A673 (cell line): ENCODE data around the gene SCAI. TPM values are rescaled to one million over a fixed set of nuclear protein-coding genes. Genes with fewer than 3 reads are reported as not detected.

ENCODE experiments used
- BruUV-seq: library from RNA; stranded (reverse); fragments of 400-500 nt; replicated peaks from 2 replicates; lab custom pipeline; 2021; lab: Mats Ljungman, UMichigan
- CTCF ChIA-PET: fragments of 300-600 bp; sonication (Branson Sonifier 250); formaldehyde crosslinking; loops from one replicate; lab custom pipeline; 2022; ENCODE audit warnings: antibody characterized with exemption; lab: Charles Lee
- POLR2A ChIA-PET: fragments of 300-600 bp; sonication (Branson Sonifier 250); formaldehyde crosslinking; loops from one replicate; lab custom pipeline; 2022; ENCODE audit warnings: antibody characterized with exemption; ENCODE audit not compliant: low non-redundant PET; lab: Charles Lee
- DNase-seq: peaks from one replicate; pipeline ENCODE4 v3.0.0-alpha.2; 2015; ENCODE audit warnings: low spot score
- H3K27ac ChIP-seq: fragments of 200-600 bp; sonication (generic); 2 replicates; pipeline ENCODE4 v1.5.1; 2016; ENCODE audit warnings: mixed run types, low read depth, mild to moderate bottlenecking, mixed read lengths, antibody characterized with exemption, low read length; ENCODE audit not compliant: poor library complexity, severe bottlenecking
- H3K27me3 ChIP-seq: fragments of 200-600 bp; sonication (generic); replicated peaks from 2 replicates; pipeline ENCODE4 v1.6.1; 2017; ENCODE audit warnings: mixed run types, low read depth, mild to moderate bottlenecking, mixed read lengths, antibody characterized with exemption, low read length; ENCODE audit not compliant: insufficient read depth, poor library complexity
- H3K36me3 ChIP-seq: fragments of 200-600 bp; sonication (generic); 2 replicates; pipeline ENCODE4 v1.6.1; 2016; ENCODE audit warnings: mixed run types, mild to moderate bottlenecking, mixed read lengths, antibody characterized with exemption, low read length; ENCODE audit not compliant: insufficient read depth, poor library complexity, severe bottlenecking
- H3K4me1 ChIP-seq: fragments of 200-600 bp; sonication (generic); 2 replicates; pipeline ENCODE4 v1.6.1; 2017; ENCODE audit warnings: mixed run types, mild to moderate bottlenecking, mixed read lengths, antibody characterized with exemption, low read length; ENCODE audit not compliant: insufficient read depth, poor library complexity, severe bottlenecking
- H3K4me3 ChIP-seq: fragments of 200-600 bp; sonication (generic); 2 replicates; pipeline ENCODE4 v1.5.1; 2016; ENCODE audit warnings: low read depth, mixed run types, mild to moderate bottlenecking, mixed read lengths, low read length; ENCODE audit not compliant: poor library complexity, severe bottlenecking
- H3K9me3 ChIP-seq: fragments of 200-600 bp; sonication (generic); 2 replicates; pipeline ENCODE4 v1.6.1; 2016; ENCODE audit warnings: mixed run types, low read depth, mild to moderate bottlenecking, mixed read lengths, antibody characterized with exemption, low read length; ENCODE audit not compliant: poor library complexity, severe bottlenecking
- EZH2 ChIP-seq: fragments of 200-600 bp; sonication (generic); IDR thresholded peaks from 2 replicates; pipeline ENCODE4 v1.6.1; 2017; ENCODE audit warnings: borderline replicate concordance, low read depth, mild to moderate bottlenecking, mixed read lengths, antibody characterized with exemption, low read length; ENCODE audit not compliant: poor library complexity, severe bottlenecking
- intact Hi-C: fragments of 100-400 bp; cut with micrococcal nuclease; formaldehyde crosslinking; loops from one replicate; pipeline ENCODE4 v1.10.0; 2022; ENCODE audit not compliant: unreplicated experiment
- total RNA-seq: library from RNA; stranded (reverse); gene quantifications from 2 replicates; pipeline ENCODE4 v1.2.3, GENCODE V29; 2021
- TF ChIP-seq, protein P1 (sequence below): fragments of 300-800, 200-600 bp; sonication (generic); conservative IDR thresholded peaks from 2 replicates; pipeline ENCODE4 v1.5.1; 2017; ENCODE audit warnings: low read depth, mild to moderate bottlenecking, antibody characterized with exemption, low read length, moderate library complexity, mixed read lengths

SCAI gene
- total RNA-seq, 1 experiment from 2014 or later, result 14.1 TPM

DNA sequence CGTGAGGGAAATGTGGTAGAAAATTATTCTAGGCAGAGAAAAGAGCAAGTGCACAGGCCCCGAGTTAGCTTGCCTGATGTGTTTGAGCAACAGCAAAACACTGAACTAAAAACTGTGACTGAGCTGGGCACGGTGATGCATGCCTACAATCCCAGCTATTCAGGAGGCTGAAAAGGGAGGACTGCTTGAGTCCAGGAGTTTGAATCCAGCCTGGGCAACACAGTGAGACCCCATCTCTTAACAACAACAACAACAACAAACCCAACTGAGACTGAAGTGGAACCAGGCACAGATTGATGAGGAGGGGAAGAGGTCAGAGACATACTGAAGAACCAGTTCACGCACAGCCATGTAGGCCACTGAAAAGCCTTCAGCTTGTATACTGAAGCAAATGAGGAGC is 42.5 kb downstream of the SCAI start:
- H3K27ac ChIP-seq, result no peak overlapping the region
- POLR2A ChIA-PET, result no interaction called here
- H3K4me3 ChIP-seq, result no peak overlapping the region
- H3K36me3 ChIP-seq, result no peaks in the 10 kb centered on the region
- no TSS peak for BruUV-seq
- intact Hi-C loops, result no loop called here
- H3K4me1 ChIP-seq, result peaks cover 10% of the 10 kb centered on the region
- TF ChIP-seq, protein P1, sequence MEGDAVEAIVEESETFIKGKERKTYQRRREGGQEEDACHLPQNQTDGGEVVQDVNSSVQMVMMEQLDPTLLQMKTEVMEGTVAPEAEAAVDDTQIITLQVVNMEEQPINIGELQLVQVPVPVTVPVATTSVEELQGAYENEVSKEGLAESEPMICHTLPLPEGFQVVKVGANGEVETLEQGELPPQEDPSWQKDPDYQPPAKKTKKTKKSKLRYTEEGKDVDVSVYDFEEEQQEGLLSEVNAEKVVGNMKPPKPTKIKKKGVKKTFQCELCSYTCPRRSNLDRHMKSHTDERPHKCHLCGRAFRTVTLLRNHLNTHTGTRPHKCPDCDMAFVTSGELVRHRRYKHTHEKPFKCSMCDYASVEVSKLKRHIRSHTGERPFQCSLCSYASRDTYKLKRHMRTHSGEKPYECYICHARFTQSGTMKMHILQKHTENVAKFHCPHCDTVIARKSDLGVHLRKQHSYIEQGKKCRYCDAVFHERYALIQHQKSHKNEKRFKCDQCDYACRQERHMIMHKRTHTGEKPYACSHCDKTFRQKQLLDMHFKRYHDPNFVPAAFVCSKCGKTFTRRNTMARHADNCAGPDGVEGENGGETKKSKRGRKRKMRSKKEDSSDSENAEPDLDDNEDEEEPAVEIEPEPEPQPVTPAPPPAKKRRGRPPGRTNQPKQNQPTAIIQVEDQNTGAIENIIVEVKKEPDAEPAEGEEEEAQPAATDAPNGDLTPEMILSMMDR, result no peak
- no peak for TF ChIP-seq EZH2
- H3K27me3 ChIP-seq, result no peaks in the 10 kb centered on the region
- no peak for DNase-seq
- peaks cover 5% of the 10 kb centered on the region for H3K9me3 ChIP-seq
- CTCF ChIA-PET, result no interaction called here

DNA sequence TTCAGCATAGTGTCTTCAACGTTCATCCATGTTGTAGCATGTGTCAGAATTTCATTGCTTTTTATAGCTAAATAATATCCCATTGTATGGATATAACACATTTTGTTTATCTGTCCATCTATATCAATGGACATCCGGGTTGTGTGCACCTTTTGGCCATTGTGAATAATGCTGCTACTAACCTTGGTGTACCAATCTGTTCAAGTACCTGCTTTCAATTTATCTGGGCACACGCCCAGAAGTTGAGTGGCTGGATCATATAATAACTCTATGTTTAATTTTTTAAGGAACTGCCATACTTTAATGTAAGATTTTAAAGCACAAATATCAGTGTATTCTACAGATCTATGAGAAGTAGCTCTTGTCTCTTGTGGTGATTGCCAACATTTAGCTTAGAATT is 43.5 kb downstream of the SCAI start:
- intact Hi-C loops, result no loop called here
- Histone ChIP-seq H3K4me3 (no peak overlapping the region), H3K27ac (no peak overlapping the region), H3K36me3 (no peaks in the 10 kb centered on the region), H3K9me3 (peaks cover 5% of the 10 kb centered on the region), H3K27me3 (no peaks in the 10 kb centered on the region), H3K4me1 (peaks cover 10% of the 10 kb centered on the region)
- DNase-seq, result no peak
- ChIA-PET POLR2A (no interaction called here), CTCF (no interaction called here)
- BruUV-seq, result no TSS peak
- TF ChIP-seq, protein P1, result no peak
- TF ChIP-seq EZH2, result no peak

DNA sequence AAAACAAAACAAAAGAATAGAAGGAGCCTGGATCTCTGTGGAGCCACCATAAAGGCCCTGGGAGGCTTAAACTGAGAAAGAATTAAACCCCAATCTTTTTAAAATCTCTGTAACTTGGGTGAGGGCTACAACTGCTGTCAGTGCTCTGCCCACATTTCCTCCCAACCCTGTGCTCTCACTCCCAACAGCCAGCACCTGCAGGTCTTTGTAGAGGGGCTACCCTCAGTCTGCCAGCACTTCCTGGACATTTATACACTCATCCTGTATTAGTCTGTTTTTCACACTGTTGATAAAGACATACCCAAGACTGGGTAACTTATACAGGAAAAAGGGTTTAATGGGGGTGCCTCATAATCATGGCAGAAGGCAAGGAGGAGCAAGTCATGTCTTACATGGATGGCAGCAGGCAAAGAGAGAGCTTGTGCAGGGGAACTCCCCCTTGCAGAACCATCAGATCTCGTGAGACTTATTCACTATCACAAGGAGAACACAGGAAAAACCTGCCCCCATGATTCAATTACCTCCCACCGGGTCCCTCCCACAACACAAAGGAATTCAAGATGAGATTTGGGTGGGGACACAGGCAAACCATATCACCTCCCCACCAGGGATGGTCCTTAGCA is 47.4 kb downstream of the SCAI start:
- no peaks in the 10 kb centered on the region for H3K36me3 ChIP-seq
- DNase-seq, result no peak
- peaks cover 5% of the 10 kb centered on the region for H3K9me3 ChIP-seq
- TF ChIP-seq, protein P1, result no peak
- no peak for TF ChIP-seq EZH2
- ChIA-PET POLR2A (no interaction called here), CTCF (no interaction called here)
- no TSS peak for BruUV-seq
- intact Hi-C loops, result no loop called here
- H3K4me1 ChIP-seq, result peaks cover 5% of the 10 kb centered on the region
- no peak overlapping the region for H3K4me3 ChIP-seq
- no peak overlapping the region for H3K27ac ChIP-seq
- no peaks in the 10 kb centered on the region for H3K27me3 ChIP-seq
